ENCODE data around the gene PRKAG2.

PRKAG2 gene

GRCh38 chr7:151804756-151805155 is 72.2 kb downstream of the PRKAG2 start:
- no peak overlapping the region for H3K4me3 ChIP-seq (ENCODE audit: low read depth, low read length)
- no peak for TF ChIP-seq CTCF (IDR thresholded peaks at IDR 0.05; ENCODE audit: low read depth, low read length, missing control alignments)
- DNase-seq (ENCODE audit: low read depth), result no peak
- in situ Hi-C loops (cut with HindIII; ENCODE audit: low sequenced_read_pairs), result no loop called here

- no peak for DNase-seq (ENCODE audit: low read depth)
- no peak overlapping the region for H3K4me3 ChIP-seq (ENCODE audit: low read depth, low read length)
- TF ChIP-seq CTCF (IDR thresholded peaks at IDR 0.05; ENCODE audit: low read depth, low read length, missing control alignments), result no peak
- in situ Hi-C loops (cut with HindIII; ENCODE audit: low sequenced_read_pairs), result no loop called here
These were observed 73.1 kb downstream of the PRKAG2 start for GRCh38 chr7:151803841-151804240.

- no peak overlapping the region for H3K4me3 ChIP-seq (ENCODE audit: low read depth, low read length)
- TF ChIP-seq CTCF (IDR thresholded peaks at IDR 0.05; ENCODE audit: low read depth, low read length, missing control alignments), result no peak
- in situ Hi-C loops (cut with HindIII; ENCODE audit: low sequenced_read_pairs), result no loop called here
- no peak for DNase-seq (ENCODE audit: low read depth)
These were observed 74.5 kb downstream of the PRKAG2 start for GRCh38 chr7:151802469-151802846.

- no peak overlapping the region for H3K4me3 ChIP-seq (ENCODE audit: low read depth, low read length)
- in situ Hi-C loops (cut with HindIII; ENCODE audit: low sequenced_read_pairs), result no loop called here
- TF ChIP-seq CTCF (IDR thresholded peaks at IDR 0.05; ENCODE audit: low read depth, low read length, missing control alignments), result no peak
- DNase-seq (ENCODE audit: low read depth), result no peak
These were observed 75.0 kb downstream of the PRKAG2 start for GRCh38 chr7:151801782-151802468.

GRCh38 chr7:151801291-151801690 is 75.6 kb downstream of the PRKAG2 start:
- H3K4me3 ChIP-seq (ENCODE audit: low read depth, low read length), result no peak overlapping the region
- no peak for TF ChIP-seq CTCF (IDR thresholded peaks at IDR 0.05; ENCODE audit: low read depth, low read length, missing control alignments)
- in situ Hi-C loops (cut with HindIII; ENCODE audit: low sequenced_read_pairs), result no loop called here
- no peak for DNase-seq (ENCODE audit: low read depth)

- DNase-seq (ENCODE audit: low read depth), result no peak
- no peak overlapping the region for H3K4me3 ChIP-seq (ENCODE audit: low read depth, low read length)
- in situ Hi-C loops (cut with HindIII; ENCODE audit: low sequenced_read_pairs), result no loop called here
- TF ChIP-seq CTCF (IDR thresholded peaks at IDR 0.05; ENCODE audit: low read depth, low read length, missing control alignments), result no peak
These were observed 76.1 kb downstream of the PRKAG2 start for GRCh38 chr7:151800861-151801260.
